ENCODE measurements around the gene CCDC174.
"Not testable (repeated sequence)": the region's sequence is repeated elsewhere in the genome, so short reads cannot be mapped to it uniquely, and the experiment has no call there.

Gene CCDC174

GRCh38 chr3:14650193-14650592 is 1.4 kb upstream of the CCDC174 start:
- DNase-seq (ENCODE audit: low read depth in 3 of 3, low spot score in 1 of 3), result no peak

- DNase-seq (ENCODE audit: low read depth in 3 of 3, low spot score in 1 of 3), result not testable (repeated sequence)
These were observed 872 bp downstream of the CCDC174 start for GRCh38 chr3:14652360-14652907.

GRCh38 chr3:14657579-14657978 is 6.0 kb downstream of the CCDC174 start:
- no peak for DNase-seq (ENCODE audit: low read depth in 3 of 3, low spot score in 1 of 3)

GRCh38 chr3:14658978-14659377 is 7.4 kb downstream of the CCDC174 start:
- no peak for DNase-seq (ENCODE audit: low read depth in 3 of 3, low spot score in 1 of 3)

- DNase-seq (ENCODE audit: low read depth in 3 of 3, low spot score in 1 of 3), result no peak
These were observed 9.4 kb downstream of the CCDC174 start for GRCh38 chr3:14660942-14661341.

- no peak for DNase-seq (ENCODE audit: low read depth in 3 of 3, low spot score in 1 of 3)
These were observed 12.0 kb downstream of the CCDC174 start for GRCh38 chr3:14663396-14664135.

GRCh38 chr3:14664170-14664569 is 12.6 kb downstream of the CCDC174 start:
- no peak for DNase-seq (ENCODE audit: low read depth in 3 of 3, low spot score in 1 of 3)

GRCh38 chr3:14672588-14672987 is 21.0 kb downstream of the CCDC174 start:
- DNase-seq (ENCODE audit: low read depth in 3 of 3, low spot score in 1 of 3), result no peak

- DNase-seq (ENCODE audit: low read depth in 3 of 3, low spot score in 1 of 3), result no peak
These were observed 23.3 kb downstream of the CCDC174 start, which contains the start of gene C3orf20 for GRCh38 chr3:14674841-14675240. Gene C3orf20 (plus strand): TSS chr3:14675141. CDS start chr3:14682714, 7,573 bp downstream.

GRCh38 chr3:14676881-14677280 is 25.3 kb downstream of the CCDC174 start:
- DNase-seq (ENCODE audit: low read depth in 3 of 3, low spot score in 1 of 3), result no peak

- DNase-seq (ENCODE audit: low read depth in 3 of 3, low spot score in 1 of 3), result no peak
These were observed 26.5 kb downstream of the CCDC174 start for GRCh38 chr3:14678015-14678503.

GRCh38 chr3:14680115-14680514 is 28.6 kb downstream of the CCDC174 start:
- no peak for DNase-seq (ENCODE audit: low read depth in 3 of 3, low spot score in 1 of 3)

- DNase-seq (ENCODE audit: low read depth in 3 of 3, low spot score in 1 of 3), result no peak
These were observed 29.2 kb downstream of the CCDC174 start for GRCh38 chr3:14680716-14681115.

- no peak for DNase-seq (ENCODE audit: low read depth in 3 of 3, low spot score in 1 of 3)
These were observed 32.9 kb downstream of the CCDC174 start for GRCh38 chr3:14684447-14684846.

- DNase-seq (ENCODE audit: low read depth in 3 of 3, low spot score in 1 of 3), result no peak
These were observed 33.6 kb downstream of the CCDC174 start for GRCh38 chr3:14685179-14685578.

GRCh38 chr3:14687360-14687759 is 35.8 kb downstream of the CCDC174 start:
- no peak for DNase-seq (ENCODE audit: low read depth in 3 of 3, low spot score in 1 of 3)

- no peak for DNase-seq (ENCODE audit: low read depth in 3 of 3, low spot score in 1 of 3)
These were observed 37.0 kb downstream of the CCDC174 start for GRCh38 chr3:14688525-14688924.

GRCh38 chr3:14689247-14689980 is 37.9 kb downstream of the CCDC174 start:
- DNase-seq (ENCODE audit: low read depth in 3 of 3, low spot score in 1 of 3), result no peak

- DNase-seq (ENCODE audit: low read depth in 3 of 3, low spot score in 1 of 3), result no peak
These were observed 39.7 kb downstream of the CCDC174 start for GRCh38 chr3:14691239-14691638.

- no peak for DNase-seq (ENCODE audit: low read depth in 3 of 3, low spot score in 1 of 3)
These were observed 40.2 kb downstream of the CCDC174 start for GRCh38 chr3:14691719-14692118.

- DNase-seq (ENCODE audit: low read depth in 3 of 3, low spot score in 1 of 3), result no peak
These were observed 47.2 kb downstream of the CCDC174 start for GRCh38 chr3:14698601-14699244.

- no peak for DNase-seq (ENCODE audit: low read depth in 3 of 3, low spot score in 1 of 3)
These were observed 48.1 kb downstream of the CCDC174 start for GRCh38 chr3:14699643-14700042.
